Parathyroid adenoma (tissue), 2 donors: ENCODE data around the gene PDYN.
"Not testable (repeated sequence)": the region's sequence is repeated elsewhere in the genome, so short reads cannot be mapped to it uniquely, and the experiment has no call there.

Source experiments
- H2AFZ ChIP-seq: fragments of 300-600 bp; sonication (generic); one replicate; pipeline ENCODE4 v1.7.0; 2017; ENCODE audit warnings: antibody characterized with exemption, mild to moderate bottlenecking
- H3K27ac ChIP-seq: fragments of 300-600 bp; sonication (generic); one replicate; pipeline ENCODE4 v1.7.0; 2017
- H3K27me3 ChIP-seq: fragments of 300-600 bp; sonication (generic); one replicate; pipeline ENCODE4 v1.7.0; 2017; ENCODE audit warnings: low read length; ENCODE audit not compliant: control insufficient read depth, insufficient read depth
- H3K36me3 ChIP-seq: fragments of 300-600 bp; sonication (generic); one replicate; pipeline ENCODE4 v1.7.0; 2017; ENCODE audit warnings: low read length; ENCODE audit not compliant: control insufficient read depth, insufficient read depth
- H3K4me1 ChIP-seq: fragments of 300-600 bp; sonication (generic); one replicate; pipeline ENCODE4 v1.7.0; 2017; ENCODE audit warnings: control low read depth
- H3K4me2 ChIP-seq: fragments of 300-600 bp; sonication (generic); one replicate; pipeline ENCODE4 v1.7.0; 2017; ENCODE audit warnings: low read length
- H3K4me3 ChIP-seq: fragments of 300-600 bp; sonication (generic); one replicate; pipeline ENCODE4 v1.7.0; 2017; ENCODE audit warnings: low read depth, low read length
- H3K79me2 ChIP-seq: fragments of 300-600 bp; sonication (generic); one replicate; pipeline ENCODE4 v1.7.0; 2017; ENCODE audit warnings: control low read depth
- H3K9ac ChIP-seq: fragments of 300-600 bp; sonication (generic); one replicate; pipeline ENCODE4 v1.7.0; 2017; ENCODE audit warnings: mild to moderate bottlenecking
- H3K9me3 ChIP-seq: fragments of 300-600 bp; sonication (generic); one replicate; pipeline ENCODE4 v1.7.0; 2017; ENCODE audit warnings: low read length; ENCODE audit not compliant: control insufficient read depth
- TF ChIP-seq, protein P1 (sequence below): fragments of 300-600 bp; sonication (generic); IDR thresholded peaks from one replicate; pipeline ENCODE4 v1.7.0; 2017; ENCODE audit warnings: antibody characterized with exemption, mild to moderate bottlenecking
- donor health status: primary hyperparathyroidism.

The PDYN gene

DNA sequence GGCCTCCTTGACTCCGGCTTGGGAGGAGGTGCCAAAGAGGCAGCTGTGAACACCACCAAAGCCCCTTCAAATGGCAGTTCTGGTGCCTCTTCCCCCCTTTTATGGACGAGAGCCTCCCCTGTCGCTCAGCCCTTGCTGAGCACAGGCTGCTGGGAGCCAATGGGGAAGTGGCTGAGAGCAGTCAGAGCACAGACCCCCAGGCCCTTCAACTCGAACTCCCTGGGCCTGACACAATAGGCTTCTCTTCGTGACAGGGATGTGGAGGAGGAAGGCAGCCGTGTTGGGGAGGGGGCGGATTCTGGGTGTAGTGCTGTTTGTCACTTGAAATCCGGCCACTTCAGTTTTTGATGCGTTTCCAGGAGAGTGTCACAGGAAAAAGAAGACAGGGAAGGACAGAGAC lies at the start of gene PDYN:
Gene PDYN, minus strand, starts transcription at position 73 of the 400 bp plus-strand sequence. CDS start 10,974 bp downstream, outside the sequence.
- H3K27me3 ChIP-seq, result peaks cover 4% of the 10 kb centered on the region
- H3K4me3 ChIP-seq, result no peak within 1 kb of the TSS
- H3K4me1 ChIP-seq, result peaks cover 5% of the 10 kb centered on the region

DNA sequence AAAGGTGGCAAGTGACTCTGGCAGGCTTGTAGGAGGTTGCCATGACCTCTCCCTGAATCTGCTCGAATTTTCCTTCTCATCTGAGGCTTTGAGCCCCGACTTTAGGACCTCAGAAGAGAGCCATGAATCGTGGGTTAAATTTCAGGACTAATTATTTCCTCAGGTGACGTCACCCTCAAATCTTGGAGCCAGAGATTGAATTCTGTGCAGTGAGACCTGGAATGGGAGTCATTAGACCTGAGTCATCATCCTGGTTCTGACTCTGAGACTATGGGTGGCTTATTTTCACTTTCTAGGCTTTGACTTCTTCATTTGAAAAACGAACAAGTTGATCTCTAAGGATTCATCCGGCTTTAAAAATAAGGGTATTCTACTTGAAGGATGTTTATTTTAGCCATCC lies 48.5 kb upstream of the PDYN start:
- Histone ChIP-seq H3K27me3 (no peaks in the 10 kb centered on the region), H3K4me2 (no peak overlapping the region), H3K36me3 (no peaks in the 10 kb centered on the region), H3K4me3 (no peak overlapping the region), H3K9me3 (no peaks in the 10 kb centered on the region), H3K9ac (no peak overlapping the region), H2AFZ (no peak overlapping the region), H3K4me1 (no peaks in the 10 kb centered on the region), H3K79me2 (no peaks in the 10 kb centered on the region), H3K27ac (no peak overlapping the region)
- TF ChIP-seq, protein P1, sequence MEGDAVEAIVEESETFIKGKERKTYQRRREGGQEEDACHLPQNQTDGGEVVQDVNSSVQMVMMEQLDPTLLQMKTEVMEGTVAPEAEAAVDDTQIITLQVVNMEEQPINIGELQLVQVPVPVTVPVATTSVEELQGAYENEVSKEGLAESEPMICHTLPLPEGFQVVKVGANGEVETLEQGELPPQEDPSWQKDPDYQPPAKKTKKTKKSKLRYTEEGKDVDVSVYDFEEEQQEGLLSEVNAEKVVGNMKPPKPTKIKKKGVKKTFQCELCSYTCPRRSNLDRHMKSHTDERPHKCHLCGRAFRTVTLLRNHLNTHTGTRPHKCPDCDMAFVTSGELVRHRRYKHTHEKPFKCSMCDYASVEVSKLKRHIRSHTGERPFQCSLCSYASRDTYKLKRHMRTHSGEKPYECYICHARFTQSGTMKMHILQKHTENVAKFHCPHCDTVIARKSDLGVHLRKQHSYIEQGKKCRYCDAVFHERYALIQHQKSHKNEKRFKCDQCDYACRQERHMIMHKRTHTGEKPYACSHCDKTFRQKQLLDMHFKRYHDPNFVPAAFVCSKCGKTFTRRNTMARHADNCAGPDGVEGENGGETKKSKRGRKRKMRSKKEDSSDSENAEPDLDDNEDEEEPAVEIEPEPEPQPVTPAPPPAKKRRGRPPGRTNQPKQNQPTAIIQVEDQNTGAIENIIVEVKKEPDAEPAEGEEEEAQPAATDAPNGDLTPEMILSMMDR, result no peak

More for the DNA sequence above, at the start of gene PDYN:
- H3K79me2 ChIP-seq, result no peaks in the 10 kb centered on the region
- H3K4me2 ChIP-seq, result no peak within 1 kb of the TSS
- H2AFZ ChIP-seq, result no peak within 1 kb of the TSS
- H3K9ac ChIP-seq, result no peak within 1 kb of the TSS
- TF ChIP-seq, protein P1, result no peak
- H3K27ac ChIP-seq, result no peak within 1 kb of the TSS
- no peaks in the 10 kb centered on the region for H3K36me3 ChIP-seq
- no peaks in the 10 kb centered on the region for H3K9me3 ChIP-seq

DNA sequence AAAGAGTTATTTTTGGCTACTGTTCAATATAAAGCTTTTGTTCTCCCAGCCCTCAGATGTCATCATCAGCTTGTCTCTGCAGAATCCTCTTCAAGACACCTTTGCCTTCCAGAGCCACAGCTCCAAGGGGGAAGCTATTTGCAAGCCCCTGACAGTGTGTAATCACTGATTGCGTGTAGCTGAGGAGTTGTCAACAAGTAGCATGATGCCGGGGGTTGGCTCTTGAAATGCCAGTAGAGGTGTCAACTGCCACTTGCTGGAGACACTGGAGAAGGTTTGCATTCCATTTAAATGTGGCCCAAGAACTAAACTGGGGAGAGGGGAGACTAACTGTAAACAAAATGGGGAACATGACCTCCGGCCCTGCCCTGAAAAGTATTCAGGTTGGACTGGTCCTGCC lies 44.3 kb upstream of the PDYN start:
- no peak overlapping the region for H3K9ac ChIP-seq
- no peaks in the 10 kb centered on the region for H3K9me3 ChIP-seq
- no peak overlapping the region for H3K27ac ChIP-seq
- no peaks in the 10 kb centered on the region for H3K36me3 ChIP-seq
- no peaks in the 10 kb centered on the region for H3K4me1 ChIP-seq
- H2AFZ ChIP-seq, result no peak overlapping the region
- no peak overlapping the region for H3K4me2 ChIP-seq
- no peak overlapping the region for H3K4me3 ChIP-seq
- TF ChIP-seq, protein P1, result no peak
- no peaks in the 10 kb centered on the region for H3K79me2 ChIP-seq
- H3K27me3 ChIP-seq, result no peaks in the 10 kb centered on the region

DNA sequence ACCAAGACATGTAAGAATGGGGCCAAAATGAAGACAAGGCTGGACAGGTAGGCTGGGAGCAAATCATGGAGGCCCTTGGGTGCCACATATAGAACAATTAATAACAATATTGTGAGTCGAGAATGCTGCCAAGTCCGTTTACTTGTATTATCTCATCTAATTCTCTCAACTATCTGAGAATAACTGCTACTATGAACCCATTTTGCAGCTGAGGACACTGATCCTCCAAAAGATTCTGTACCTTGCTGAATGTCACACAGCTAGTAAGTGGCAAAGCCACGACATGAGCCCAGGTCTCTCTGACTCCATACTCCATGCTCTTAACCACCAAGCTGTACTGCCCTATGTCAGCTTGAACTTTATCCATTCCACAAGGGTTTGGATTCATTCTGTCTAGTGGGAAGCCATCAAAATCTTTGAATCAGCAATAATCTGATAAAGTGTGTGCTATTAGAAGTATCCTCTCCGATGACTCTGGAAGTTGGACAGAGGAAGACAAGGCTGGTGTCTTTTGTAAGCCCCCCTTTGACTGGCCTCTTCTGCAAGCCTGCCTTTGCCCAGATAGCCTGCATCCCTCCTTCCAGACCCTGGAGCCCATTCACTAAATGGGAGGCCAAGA lies 43.5 kb upstream of the PDYN start:
- H3K9me3 ChIP-seq, result no peaks in the 10 kb centered on the region
- no peak overlapping the region for H3K4me3 ChIP-seq
- H3K36me3 ChIP-seq, result no peaks in the 10 kb centered on the region
- no peak overlapping the region for H3K4me2 ChIP-seq
- H3K27ac ChIP-seq, result no peak overlapping the region
- no peak overlapping the region for H2AFZ ChIP-seq
- TF ChIP-seq, protein P1, result no peak
- H3K4me1 ChIP-seq, result no peaks in the 10 kb centered on the region
- H3K27me3 ChIP-seq, result no peaks in the 10 kb centered on the region
- H3K79me2 ChIP-seq, result no peaks in the 10 kb centered on the region
- H3K9ac ChIP-seq, result no peak overlapping the region

DNA sequence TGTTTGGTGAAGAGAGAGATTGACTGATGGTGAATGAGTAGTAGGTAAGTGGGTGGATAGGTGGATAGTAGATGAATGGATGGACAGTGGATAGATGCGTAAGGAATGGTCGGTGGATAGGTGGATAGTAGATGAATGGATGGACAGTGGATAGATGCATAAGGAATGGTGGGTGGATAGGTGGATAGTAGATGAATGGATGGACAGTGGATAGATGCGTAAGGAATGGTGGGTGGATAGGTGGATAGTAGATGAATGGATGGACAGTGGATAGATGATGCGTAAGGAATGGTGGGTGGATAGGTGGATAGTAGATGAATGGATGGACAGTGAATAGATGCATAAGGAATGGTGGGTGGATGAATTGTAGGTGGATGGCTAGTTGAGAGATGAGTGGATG lies 42.5 kb upstream of the PDYN start:
- H3K9me3 ChIP-seq, H3K27me3 ChIP-seq, H3K4me3 ChIP-seq, H3K27ac ChIP-seq, H2AFZ ChIP-seq, H3K79me2 ChIP-seq, H3K4me1 ChIP-seq, H3K9ac ChIP-seq, H3K36me3 ChIP-seq, H3K4me2 ChIP-seq: not testable (repeated sequence)
